ENCODE measurements around the gene PGLYRP2.

Gene PGLYRP2

DNA sequence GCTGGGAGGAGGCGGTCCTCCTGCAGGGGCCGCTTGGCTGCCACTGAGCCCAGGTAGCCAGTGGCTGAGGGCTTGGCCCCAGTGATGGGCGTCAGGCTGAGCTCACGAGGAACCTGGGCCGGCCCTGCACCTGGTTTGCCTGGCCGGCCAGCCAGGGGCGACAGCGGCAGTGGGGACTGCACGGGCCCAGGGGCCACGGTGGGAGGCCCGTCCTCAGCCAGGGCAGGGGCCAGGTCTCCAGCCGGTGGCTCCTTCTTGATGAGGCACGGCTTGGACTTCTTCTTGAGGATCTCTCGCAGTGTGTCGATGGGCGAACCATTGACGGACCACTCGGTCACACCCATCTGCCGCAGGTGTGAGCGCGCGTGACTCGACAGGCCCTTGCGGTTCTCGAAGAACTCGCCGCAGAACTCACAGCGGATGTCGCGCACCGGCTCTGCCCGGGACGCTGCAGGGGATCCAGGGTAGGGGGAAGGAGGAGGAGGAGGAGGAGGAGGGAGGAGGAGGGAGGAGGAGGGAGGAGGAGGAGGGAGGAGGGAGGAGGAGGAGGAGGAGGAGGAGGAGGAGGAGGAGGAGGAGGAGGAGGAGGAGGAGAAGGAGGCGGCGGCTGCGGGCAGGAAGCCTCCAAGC is 53.9 kb downstream of the PGLYRP2 start:
- no peak for DNase-seq (ENCODE audit: low read depth in 2 of 2)

DNA sequence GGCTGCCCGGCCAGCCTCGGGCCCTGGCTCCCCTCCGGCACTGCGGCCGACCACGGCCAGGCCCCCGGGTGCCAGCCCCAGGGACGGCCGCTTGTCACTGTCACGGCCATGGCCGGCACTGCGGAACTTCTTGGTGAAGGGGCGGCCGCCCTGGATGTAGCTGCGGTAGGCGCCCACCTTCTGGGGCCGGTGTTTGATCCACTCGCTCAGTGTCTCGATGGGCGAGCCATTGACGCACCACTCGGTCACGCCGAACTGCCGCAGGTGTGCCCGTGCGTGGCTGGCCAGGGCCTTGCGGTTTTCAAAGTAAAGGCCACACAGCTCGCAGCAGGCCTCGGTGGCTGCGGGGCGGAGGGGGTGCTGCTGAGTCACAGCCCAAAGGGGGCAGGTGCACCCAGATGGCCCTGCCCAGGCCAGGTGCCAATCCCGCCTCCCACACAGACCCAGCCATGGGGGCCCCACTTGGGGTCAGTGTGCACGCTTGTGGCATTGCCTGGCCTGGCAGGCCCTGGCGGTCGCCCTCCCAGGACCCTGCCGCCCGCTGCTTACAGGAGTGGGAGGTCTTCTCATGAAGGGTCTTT is 54.5 kb downstream of the PGLYRP2 start:
- DNase-seq (ENCODE audit: low read depth in 2 of 2) = no peak

DNA sequence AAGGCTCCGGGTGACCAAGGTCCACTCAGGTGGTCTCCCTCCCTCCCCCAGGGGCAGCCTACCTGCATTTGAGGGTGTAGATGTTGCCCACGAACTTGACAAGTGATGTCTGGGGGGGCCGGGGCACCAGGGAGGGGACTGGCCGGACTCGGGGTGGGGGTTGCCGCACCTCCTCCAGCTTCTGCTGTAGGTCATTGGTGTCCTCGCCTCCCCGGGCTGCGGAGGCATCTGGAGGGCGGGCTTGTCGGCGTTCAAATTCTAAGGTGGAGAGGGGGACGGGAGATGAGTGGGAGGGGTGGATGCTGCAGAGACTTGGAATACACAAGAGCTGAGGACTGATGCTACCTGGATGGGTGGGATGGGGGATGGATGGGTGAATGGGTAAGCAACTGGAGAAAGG is 55.2 kb downstream of the PGLYRP2 start:
- DNase-seq (ENCODE audit: low read depth in 2 of 2) = no peak

DNA sequence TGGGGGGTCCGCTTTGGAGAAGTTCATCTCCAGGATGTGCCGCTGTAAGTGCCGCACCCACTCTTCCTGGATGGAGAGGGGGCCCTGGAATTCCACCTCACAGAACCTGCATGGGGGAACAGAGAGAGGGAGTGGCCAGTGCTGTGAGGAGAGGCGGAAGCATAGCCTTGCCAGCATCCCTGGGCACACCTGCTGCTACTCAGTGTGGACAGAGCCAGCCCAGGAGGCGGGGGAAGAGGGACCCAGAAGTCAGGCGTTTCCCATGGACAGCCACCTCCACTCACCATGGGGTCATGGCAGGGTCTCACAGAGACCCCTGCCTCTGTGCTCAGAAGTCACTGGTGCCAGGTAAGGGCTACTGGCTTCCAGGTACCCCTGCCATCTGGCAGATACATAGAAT is 56.2 kb downstream of the PGLYRP2 start:
- DNase-seq (ENCODE audit: low read depth in 2 of 2) = no peak

DNA sequence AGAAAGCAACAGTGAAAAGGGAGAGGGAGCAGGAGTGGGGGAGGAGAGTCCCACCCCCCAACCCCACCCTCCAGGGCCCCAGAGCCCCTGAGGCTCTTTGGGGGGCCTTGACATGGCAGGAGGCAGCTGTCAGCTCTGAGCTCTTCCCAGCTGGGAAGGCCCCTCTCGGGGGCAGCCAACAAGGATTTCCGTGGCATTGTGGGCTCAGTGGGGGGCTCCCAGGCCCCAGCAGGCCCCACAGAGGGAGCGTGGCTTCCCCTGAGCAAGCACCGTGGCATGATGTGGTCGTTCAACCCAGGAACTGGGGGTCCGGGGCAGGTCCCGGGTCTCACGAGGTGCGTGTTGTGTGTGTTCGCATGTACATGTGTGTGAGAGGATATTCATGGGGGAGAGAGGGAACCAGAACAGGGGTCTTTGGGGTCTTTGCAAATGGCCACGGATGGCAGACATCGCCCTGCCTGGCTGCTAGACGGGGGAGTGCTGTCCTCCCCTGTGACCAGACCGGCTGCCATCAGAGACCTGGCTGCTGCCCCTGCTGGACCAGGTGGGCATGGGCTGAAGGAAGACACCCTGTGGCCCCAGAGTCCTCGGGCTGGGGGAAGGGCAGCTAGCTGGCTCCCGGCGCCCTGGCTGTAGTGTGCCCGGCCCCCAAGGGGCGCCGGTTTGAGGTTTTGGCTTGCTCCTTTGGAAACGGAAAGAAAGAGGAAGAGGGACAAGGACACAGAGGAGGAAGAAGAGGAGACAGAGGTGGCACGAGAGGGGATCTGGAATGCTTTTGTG is 56.8 kb downstream of the PGLYRP2 start:
- no peak for DNase-seq (ENCODE audit: low read depth in 2 of 2)

DNA sequence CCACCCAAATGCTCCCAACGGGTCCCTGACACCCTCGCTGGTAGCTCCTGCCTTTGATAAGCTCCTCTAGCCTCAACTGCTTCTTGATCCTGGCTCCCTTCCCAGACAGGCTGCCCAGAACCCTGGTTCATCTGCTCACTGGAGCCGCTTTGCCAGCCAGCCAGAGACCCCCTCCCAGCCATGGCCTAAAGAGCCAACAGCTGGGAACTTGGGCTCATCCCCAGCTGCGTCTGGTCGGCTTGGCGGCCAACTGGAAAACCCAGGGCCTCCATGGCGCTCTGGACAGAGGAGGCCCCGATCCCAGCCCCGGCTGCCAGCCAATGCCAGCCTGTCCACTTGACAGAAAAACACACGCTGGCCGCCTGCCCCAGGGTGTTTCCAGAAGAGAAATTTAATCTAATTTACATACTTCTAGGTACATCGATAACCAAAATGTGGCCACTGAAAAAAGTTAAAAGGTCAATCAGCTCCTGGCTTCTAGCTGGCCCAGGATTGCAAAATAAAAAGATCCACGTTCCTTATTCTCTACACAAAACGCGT is 57.5 kb downstream of the PGLYRP2 start:
- no peak for DNase-seq (ENCODE audit: low read depth in 2 of 2)

DNA sequence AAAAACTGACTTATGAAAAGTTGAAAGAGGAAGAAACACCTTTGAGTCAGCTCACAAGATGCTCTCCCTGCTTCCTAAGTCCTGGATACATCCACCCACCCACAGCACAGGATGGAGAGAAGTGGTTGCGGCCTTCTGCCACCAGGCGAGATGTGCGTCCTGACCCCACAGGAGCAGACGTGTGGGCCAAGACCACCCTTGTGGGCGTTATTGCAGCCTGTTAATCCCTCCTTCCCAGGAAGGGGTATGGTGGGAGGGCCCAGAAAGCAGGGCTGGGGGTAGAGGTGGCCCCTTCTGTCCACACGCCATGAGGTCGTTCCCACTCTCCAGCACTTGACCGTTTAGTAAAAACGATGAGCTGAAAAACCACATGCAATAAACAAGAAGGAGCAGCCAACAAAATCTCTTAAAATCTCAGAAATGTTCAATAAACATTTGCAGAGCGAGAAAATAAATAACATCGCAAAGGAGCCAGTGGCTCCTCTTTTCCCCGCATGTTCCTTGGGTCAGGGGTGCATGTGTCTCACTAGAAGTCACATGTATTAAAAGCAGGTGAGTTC is 58.1 kb downstream of the PGLYRP2 start:
- DNase-seq (ENCODE audit: low read depth in 2 of 2) = no peak

DNA sequence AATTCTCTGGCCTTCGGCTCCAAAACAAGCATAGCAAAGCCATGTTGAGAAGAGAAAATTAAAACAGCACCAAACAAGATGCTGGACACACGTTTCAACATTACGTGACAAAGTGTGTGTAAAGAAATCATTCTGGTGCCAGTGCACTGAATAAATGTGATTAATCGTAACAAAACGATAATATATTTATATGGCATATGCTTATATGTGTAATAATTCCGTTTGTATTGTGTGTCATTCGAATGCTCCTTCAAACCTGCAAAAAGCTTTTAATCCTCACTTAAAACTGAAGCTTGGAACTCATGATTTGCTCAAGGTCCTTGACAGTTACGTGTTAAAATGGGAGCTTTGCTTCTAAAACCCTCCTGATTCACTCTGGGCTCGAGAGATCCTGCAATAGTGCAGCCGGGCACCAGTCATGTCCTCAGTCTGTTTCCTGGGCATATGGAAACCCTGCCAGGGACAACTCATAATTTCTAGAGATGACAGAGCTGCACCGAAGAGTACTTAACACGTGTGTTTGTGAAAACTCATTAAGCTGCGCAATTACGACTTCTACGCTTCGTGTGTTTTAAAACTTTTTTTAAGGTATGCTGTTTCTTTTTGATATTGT is 59.8 kb downstream of the PGLYRP2 start:
- DNase-seq (ENCODE audit: low read depth in 2 of 2) = no peak

Data from stimulated activated CD8-positive, alpha-beta memory T cell treated with anti-CD3 and anti-CD28 coated beads, Interleukin-2, amount 100 ng/mL, for 48 hours (primary cell).